Sigmoid colon (tissue), 7 donors: ENCODE data around the gene NEDD8. TPM values are rescaled to one million over a fixed set of nuclear protein-coding genes. Genes with fewer than 3 reads are reported as not detected.

Experiments
- DNase-seq: peaks from one replicate; pipeline ENCODE4 v3.0.0-alpha.2; 2019
- H3K27ac ChIP-seq, 4 donors: fragments of 200-600 bp; sonication (generic); one replicate each; pipeline ENCODE4 v1.5.1; 2016 to 2019; ENCODE audit warnings: mild to moderate bottlenecking in 1 of 4
- H3K27me3 ChIP-seq, 3 donors: fragments of 200-600 bp; sonication (generic); one replicate each; pipeline ENCODE4 v1.5.1; 2019; ENCODE audit warnings: mild to moderate bottlenecking in 1 of 3
- H3K36me3 ChIP-seq, 4 donors: fragments of 200-600 bp; sonication (generic); one replicate each; pipeline ENCODE4 v1.5.1; 2016 to 2019
- H3K4me1 ChIP-seq, 4 donors: fragments of 200-600 bp; sonication (generic); one replicate each; pipeline ENCODE4 v1.5.1; 2017 to 2019
- H3K4me3 ChIP-seq, 4 donors: fragments of 200-600 bp; sonication (generic); one replicate each; pipeline ENCODE4 v1.5.1; 2017 to 2019; ENCODE audit warnings: mild to moderate bottlenecking in 2 of 4, moderate library complexity in 1 of 4
- H3K9me3 ChIP-seq, 4 donors: fragments of 200-600 bp in 3 of 4; sonication (generic) in 3 of 4; one replicate each; pipeline versions ENCODE4 v1.5.1 to v1.6.1; 2013 to 2019
- EP300 ChIP-seq, 4 donors: sonication (generic); formaldehyde crosslinking; IDR thresholded peaks; one replicate each; pipeline ENCODE4 v1.6.1; 2017; ENCODE audit warnings: antibody characterized with exemption in 4 of 4
- POLR2A ChIP-seq, 2 donors: fragments of 450-650 bp; IDR thresholded peaks; one replicate each; pipeline ENCODE4 v1.6.1; 2016; ENCODE audit warnings: antibody characterized with exemption in 2 of 2, mild to moderate bottlenecking in 2 of 2, moderate library complexity in 2 of 2
- POLR2AphosphoS5 ChIP-seq, 4 donors: sonication (generic); formaldehyde crosslinking; IDR thresholded peaks; one replicate each; pipeline ENCODE4 v1.6.1; 2017; ENCODE audit warnings: antibody characterized with exemption in 4 of 4
- WGBS, 2 donors: extraction: QIAGEN DNeasy Blood & Tissue Kit; methylation state at CpG; one replicate each; pipeline ENCODE4 v1.1.7; 2013; 5-methylcytosine and 5-hydroxymethylcytosine counted together
- intact Hi-C: fragments of 100-400 bp; cut with DNase I; formaldehyde crosslinking; loops from one replicate; pipeline ENCODE4 v1.15.1; 2023
- polyA plus RNA-seq, 3 donors: library from polyadenylated mRNA; stranded (reverse); fragments of 200-250 nt; gene quantifications; one replicate each; pipeline ENCODE4 v1.2.3, GENCODE V29; 2013
- total RNA-seq, 4 donors: library from RNA; depleted of rRNA; stranded (reverse); fragments of >200 nt; gene quantifications; one replicate each; pipeline ENCODE4 v1.1.0, GENCODE V29; 2016
- TF ChIP-seq, protein P1 (sequence below), 4 experiments: fragments of 450-650 bp in 3 of 4; fragments of 200-600 bp in 1 of 4; IDR thresholded peaks; one replicate each; pipeline ENCODE4 v1.5.1; 2016 to 2019; ENCODE audit warnings: antibody characterized with exemption in 4 of 4, mild to moderate bottlenecking in 3 of 4, moderate library complexity in 2 of 4
- donor health status: healthy with polysubstance abuse.
- donor health status: Bipolar disorder and iron deficiency.
- donor health status: healthy.

NEDD8 gene
- total and polyA plus RNA-seq, 7 donors = 104 to 243 (median 204) TPM

DNA sequence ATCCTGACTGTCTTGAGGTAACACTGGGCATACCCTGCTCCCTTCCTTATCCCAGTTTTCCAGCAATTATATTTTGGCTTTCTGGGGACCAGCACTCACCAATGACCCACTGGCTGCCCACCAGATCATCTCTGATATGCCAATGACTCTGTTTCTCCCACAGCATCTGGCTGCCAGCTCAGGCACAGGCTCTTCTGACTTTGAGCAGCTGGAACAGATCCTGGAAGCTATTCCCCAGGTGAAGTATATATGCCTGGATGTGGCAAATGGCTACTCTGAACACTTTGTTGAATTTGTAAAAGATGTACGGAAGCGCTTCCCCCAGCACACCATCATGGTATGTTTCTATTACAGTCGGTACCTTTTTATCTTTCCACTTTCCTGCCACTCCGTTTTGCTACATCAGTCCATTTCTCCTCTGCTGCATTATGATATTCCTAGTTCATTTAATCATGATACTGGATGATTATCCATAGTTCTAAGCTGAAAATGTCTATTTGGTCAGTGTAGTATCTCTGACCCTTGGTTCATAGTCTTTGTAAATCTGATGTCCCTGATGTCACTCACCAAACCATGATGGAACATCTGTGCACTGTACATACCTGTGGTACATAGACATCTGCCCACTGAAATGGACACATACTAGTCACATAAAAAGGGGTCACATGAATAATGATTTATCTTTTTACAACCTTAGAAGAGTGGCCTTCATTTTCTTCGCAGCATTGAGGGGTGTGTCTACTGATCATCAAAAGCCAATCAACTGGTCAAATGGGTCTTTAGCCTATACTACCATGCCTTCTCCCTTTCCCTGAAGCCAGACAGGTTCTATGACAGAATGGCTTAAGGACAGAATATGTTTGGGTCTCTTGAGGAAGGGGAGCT, 3.9 kb upstream of the NEDD8 start:
- Histone ChIP-seq H3K4me1 (peaks cover 0 to 51% (median 43%) of the 10 kb centered on the region in 4 donors), H3K9me3 (no peaks in the 10 kb centered on the region), H3K4me3 (no peak overlapping the region), H3K27ac (no peak overlapping the region), H3K36me3 (peaks cover 30 to 67% (median 44%) of the 10 kb centered on the region in 4 donors), H3K27me3 (no peaks in the 10 kb centered on the region)
- WGBS, 2 donors = 92 to 94% methylated on average over 5 of the region's 5 CpGs
- DNase-seq = no peak
- TF ChIP-seq EP300 (IDR thresholded peaks at IDR 0.05) (no peak), POLR2AphosphoS5 (IDR thresholded peaks at IDR 0.05) (no peak), POLR2A (IDR thresholded peaks at IDR 0.05) (no peak)
- TF ChIP-seq, protein P1, sequence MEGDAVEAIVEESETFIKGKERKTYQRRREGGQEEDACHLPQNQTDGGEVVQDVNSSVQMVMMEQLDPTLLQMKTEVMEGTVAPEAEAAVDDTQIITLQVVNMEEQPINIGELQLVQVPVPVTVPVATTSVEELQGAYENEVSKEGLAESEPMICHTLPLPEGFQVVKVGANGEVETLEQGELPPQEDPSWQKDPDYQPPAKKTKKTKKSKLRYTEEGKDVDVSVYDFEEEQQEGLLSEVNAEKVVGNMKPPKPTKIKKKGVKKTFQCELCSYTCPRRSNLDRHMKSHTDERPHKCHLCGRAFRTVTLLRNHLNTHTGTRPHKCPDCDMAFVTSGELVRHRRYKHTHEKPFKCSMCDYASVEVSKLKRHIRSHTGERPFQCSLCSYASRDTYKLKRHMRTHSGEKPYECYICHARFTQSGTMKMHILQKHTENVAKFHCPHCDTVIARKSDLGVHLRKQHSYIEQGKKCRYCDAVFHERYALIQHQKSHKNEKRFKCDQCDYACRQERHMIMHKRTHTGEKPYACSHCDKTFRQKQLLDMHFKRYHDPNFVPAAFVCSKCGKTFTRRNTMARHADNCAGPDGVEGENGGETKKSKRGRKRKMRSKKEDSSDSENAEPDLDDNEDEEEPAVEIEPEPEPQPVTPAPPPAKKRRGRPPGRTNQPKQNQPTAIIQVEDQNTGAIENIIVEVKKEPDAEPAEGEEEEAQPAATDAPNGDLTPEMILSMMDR (IDR thresholded peaks at IDR 0.05) = no peak
- intact Hi-C loops = no loop called here

GRCh38 chr14:24234095-24235005, 2.2 kb upstream of the NEDD8 start:
- H3K4me3 ChIP-seq = no peak overlapping the region
- intact Hi-C loops = loop anchor here (5.0 kb wide), 1 partner anchor 87 kb away; the partner anchor contains the start of genes PSME2 and RNF31
- no peaks in the 10 kb centered on the region for H3K27me3 ChIP-seq
- whole genome bisulfite sequencing, 2 donors = 89 to 96% methylated on average over 3 of the region's 3 CpGs
- H3K4me1 ChIP-seq = peaks cover 0 to 38% (median 32%) of the 10 kb centered on the region in 4 donors
- no peak for DNase-seq
- H3K9me3 ChIP-seq = no peaks in the 10 kb centered on the region
- TF ChIP-seq POLR2AphosphoS5 (IDR thresholded peaks at IDR 0.05) = no peak
- TF ChIP-seq EP300 (IDR thresholded peaks at IDR 0.05) = no peak
- H3K36me3 ChIP-seq = peaks cover 16 to 50% (median 29%) of the 10 kb centered on the region in 4 donors
- peak overlapping the region in 2 of 4 donors; percentile 18 to 93 for H3K27ac ChIP-seq

DNA sequence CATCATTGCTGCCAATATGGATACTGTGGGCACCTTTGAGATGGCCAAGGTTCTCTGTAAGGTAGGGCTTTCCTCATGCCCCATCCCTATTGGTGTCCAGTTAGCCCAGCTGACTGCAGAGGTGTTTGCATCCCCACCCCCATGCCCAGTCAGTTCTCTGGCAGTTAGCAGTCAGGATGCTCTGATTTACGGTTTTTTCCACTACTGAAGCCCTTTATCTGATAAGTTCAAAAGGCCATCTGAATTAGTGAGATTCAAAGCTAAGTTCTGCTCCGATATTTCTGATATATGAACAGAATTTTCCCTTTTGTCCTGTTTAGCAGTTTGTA, 1.3 kb upstream of the NEDD8 start:
- Histone ChIP-seq H3K9me3 (no peaks in the 10 kb centered on the region), H3K27ac (peak overlapping the region; percentile 82 to 93 (median 89)), H3K4me3 (peak overlapping the region; percentile 68 to 91 (median 88)), H3K27me3 (no peaks in the 10 kb centered on the region), H3K36me3 (peaks cover 14 to 42% (median 22%) of the 10 kb centered on the region in 4 donors), H3K4me1 (peaks cover 0 to 32% (median 30%) of the 10 kb centered on the region in 4 donors)
- 68 to 84% methylated on average over 2 of the region's 2 CpGs for WGBS, 2 donors
- no peak for DNase-seq
- intact Hi-C loops = loop anchor here (5.0 kb wide), 1 partner anchor 86 kb away; the partner anchor contains the start of genes PSME2 and RNF31
- TF ChIP-seq, protein P1 (IDR thresholded peaks at IDR 0.05) = no peak
- no peak for TF ChIP-seq POLR2A (IDR thresholded peaks at IDR 0.05)
- TF ChIP-seq EP300 (IDR thresholded peaks at IDR 0.05) = no peak
- TF ChIP-seq POLR2AphosphoS5 (IDR thresholded peaks at IDR 0.05) = no peak

- no peak for DNase-seq
- H3K4me3 ChIP-seq = peak within 1 kb of the TSS; percentile 68 to 91 (median 88)
- no peaks in the 10 kb centered on the region for H3K9me3 ChIP-seq
- no peaks in the 10 kb centered on the region for H3K27me3 ChIP-seq
- intact Hi-C loops = loop anchor here (5.0 kb wide), 1 partner anchor 86 kb away; the partner anchor contains the start of genes PSME2 and RNF31
- H3K36me3 ChIP-seq = peaks cover 13 to 41% (median 19%) of the 10 kb centered on the region in 4 donors
- TF ChIP-seq POLR2AphosphoS5 (IDR thresholded peaks at IDR 0.05) = peak; percentile 23 to 43 (median 34)
- TF ChIP-seq POLR2A (IDR thresholded peaks at IDR 0.05) = no peak
- H3K4me1 ChIP-seq = peaks cover 0 to 32% (median 30%) of the 10 kb centered on the region in 4 donors
- peak within 1 kb of the TSS; percentile 82 to 93 (median 89) for H3K27ac ChIP-seq
- WGBS, 2 donors = 5% methylated on average over 38 of the region's 38 CpGs
Observed at GRCh38 chr14:24232645-24233537, 724 bp upstream of the NEDD8 start, which contains the start of gene GMPR2. Gene GMPR2, plus strand, starts transcription at chr14:24232929. Its CDS starts 325 bp downstream, at chr14:24233254.
